ENCODE measurements around the gene KCND2. TPM values are rescaled to one million over a fixed set of nuclear protein-coding genes. Genes with fewer than 3 reads are reported as not detected.

KCND2 gene
- total and polyA plus RNA-seq, 2 of the 4 experiments (the other 2 are of a cell fraction): under 0.01 TPM; not detected in 1

DNA sequence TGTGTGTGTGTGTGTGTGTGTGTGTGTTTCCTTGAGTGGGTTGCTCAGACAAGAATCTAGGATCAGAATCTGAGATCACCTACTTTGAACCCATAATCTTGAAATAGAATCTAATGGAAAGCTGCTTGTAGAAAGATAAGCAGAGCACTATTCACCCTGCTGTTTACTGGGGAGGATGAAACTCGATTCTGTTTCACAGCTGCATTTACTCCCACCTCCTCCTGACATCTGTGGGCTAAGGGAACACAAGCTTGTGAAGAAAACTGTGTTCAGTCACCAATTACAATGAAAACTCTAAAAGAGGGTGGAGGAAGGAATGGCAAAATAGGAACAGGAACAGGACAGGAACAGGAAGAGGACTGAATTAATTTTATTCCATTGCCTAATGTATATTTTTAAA is 315.4 kb downstream of the KCND2 start:
- Histone ChIP-seq H3K4ac (ENCODE audit: low read depth, low read length) (no peak overlapping the region), H3K36me3 (ENCODE audit: control insufficient read depth, insufficient read depth, low read length) (no peaks in the 10 kb centered on the region), H2AFZ (replicated peaks; ENCODE audit: low read length, poor library complexity) (no peak overlapping the region), H2BK15ac (ENCODE audit: low read depth, low read length) (no peak overlapping the region), H4K91ac (ENCODE audit: insufficient read depth, low read depth, low read length) (no peak overlapping the region), H3K9me1 (ENCODE audit: insufficient read depth, low read length) (no peaks in the 10 kb centered on the region; the same call in 1 of the 2 replicates), H3K9me3 (ENCODE audit: control insufficient read depth, insufficient read depth, low read length) (no peaks in the 10 kb centered on the region), H3K9ac (ENCODE audit: low read depth, low read length) (no peak overlapping the region), H3K79me1 (ENCODE audit: low read depth in 1 of 2, low read length in 2 of 2) (no peaks in the 10 kb centered on the region), H3K27ac (ENCODE audit: insufficient read depth, low read length) (no peak overlapping the region), H3K4me2 (ENCODE audit: low read depth, low read length) (no peak overlapping the region), H4K20me1 (ENCODE audit: insufficient read depth, low read length) (no peaks in the 10 kb centered on the region), H3K4me3 (ENCODE audit: insufficient read depth, low read depth, low read length) (no peak overlapping the region), H3K27me3 (ENCODE audit: control insufficient read depth, insufficient read depth, low read length) (no peaks in the 10 kb centered on the region), H2BK120ac (ENCODE audit: low read depth, low read length) (no peak overlapping the region), H2BK5ac (ENCODE audit: low read depth, low read length, poor library complexity, severe bottlenecking) (no peak overlapping the region), H3K56ac (ENCODE audit: extremely low read depth, insufficient read depth, low read length) (no peak overlapping the region), H3K23ac (ENCODE audit: low read depth, low read length) (no peak overlapping the region), H3K14ac (replicated peaks; ENCODE audit: low read depth, low read length) (no peak overlapping the region), H3K4me1 (ENCODE audit: control insufficient read depth, insufficient read depth, low read length) (no peaks in the 10 kb centered on the region), H3K18ac (ENCODE audit: low read depth, low read length) (no peak overlapping the region), H4K5ac (ENCODE audit: low read depth, low read length) (no peak overlapping the region), H2AK9ac (replicated peaks; ENCODE audit: low read depth, low read length, poor library complexity) (no peak overlapping the region), H2AK5ac (ENCODE audit: low read depth, low read length) (no peak overlapping the region), H4K8ac (ENCODE audit: low read depth in 2 of 2, low read length in 2 of 2) (no peak overlapping the region), H2BK20ac (ENCODE audit: low read depth, low read length) (no peak overlapping the region)
- intact Hi-C loops (cut with micrococcal nuclease): loop anchor here (10.0 kb wide), 1 partner anchor 496 kb away; no protein-coding TSS in a partner anchor
- no CpG with 5 or more reads among the region's 1 CpG for WGBS, 2 experiments (ENCODE audit: extremely low coverage in 2 of 2, insufficient read length in 1 of 2)
- 0 out of 2 replicates have a peak, but pooled peaks have one; percentile 25 for ATAC-seq (ENCODE audit: low read depth)
- dilution Hi-C loops (cut with HindIII; ENCODE audit: low sequenced_read_pairs, unreplicated experiment): no loop called here
- ChIA-PET CTCF (no interaction called here), POLR2A (ENCODE audit: unreplicated experiment) (no interaction called here)
- no peak for DNase-seq
- TF ChIP-seq CHD1 (IDR thresholded peaks at IDR 0.05; ENCODE audit: low read depth, low read length) (no peak), FOS (IDR thresholded peaks at IDR 0.05; ENCODE audit: low read depth, low read length) (no peak), ELK1 (IDR thresholded peaks at IDR 0.05; ENCODE audit: borderline replicate concordance, low read depth, low read length) (no peak), BHLHE40 (IDR thresholded peaks at IDR 0.05; ENCODE audit: low read depth, low read length) (no peak), CTCF (conservative IDR thresholded peaks at IDR 0.05; ENCODE audit: low read depth, low read length) (no peak), RAD21 (IDR thresholded peaks at IDR 0.05; ENCODE audit: low read length) (no peak), MAZ (IDR thresholded peaks at IDR 0.05; ENCODE audit: borderline replicate concordance, low read depth, low read length) (no peak), RCOR1 (IDR thresholded peaks at IDR 0.05; ENCODE audit: insufficient replicate concordance, low read length) (no peak)
- TF ChIP-seq, protein P1, sequence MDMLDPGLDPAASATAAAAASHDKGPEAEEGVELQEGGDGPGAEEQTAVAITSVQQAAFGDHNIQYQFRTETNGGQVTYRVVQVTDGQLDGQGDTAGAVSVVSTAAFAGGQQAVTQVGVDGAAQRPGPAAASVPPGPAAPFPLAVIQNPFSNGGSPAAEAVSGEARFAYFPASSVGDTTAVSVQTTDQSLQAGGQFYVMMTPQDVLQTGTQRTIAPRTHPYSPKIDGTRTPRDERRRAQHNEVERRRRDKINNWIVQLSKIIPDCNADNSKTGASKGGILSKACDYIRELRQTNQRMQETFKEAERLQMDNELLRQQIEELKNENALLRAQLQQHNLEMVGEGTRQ (IDR thresholded peaks at IDR 0.05; ENCODE audit: low read depth, low read length): no peak
- in situ Hi-C loops (cut with MboI; ENCODE audit: low sequenced_read_pairs): no loop called here
- no TSS peak for BruUV-seq (replicated peaks)
